Frontal cortex (tissue), 4 donors: ENCODE data around the gene NUPR2. TPM values are rescaled to one million over a fixed set of nuclear protein-coding genes. Genes with fewer than 3 reads are reported as not detected.
"Not testable (repeated sequence)": the region's sequence is repeated elsewhere in the genome, so short reads cannot be mapped to it uniquely, and the experiment has no call there.

Experiments used
- DNase-seq, 2 donors: peaks; one replicate each; pipeline ENCODE4 v3.0.0; 2012; ENCODE audit warnings: low spot score in 2 of 2
- FAIRE-seq: peaks from 2 replicates; lab custom pipeline; 2012; peaks lifted over from hg19 to GRCh38; lab: Jason Lieb, UNC
- total RNA-seq: library from RNA; depleted of rRNA; stranded (reverse); fragments of >200 nt; gene quantifications from one replicate; pipeline ENCODE4 v1.2.3, GENCODE V29; 2014
- donor health status: control.
- donor health status: control.
- donor health status: control.

The NUPR2 gene
- total RNA-seq, 1 donor from 2014 or later: not detected

GRCh38 chr7:56091591-56091990 is 24.6 kb downstream of the NUPR2 start:
- DNase-seq: no peak
- FAIRE-seq: no peak

GRCh38 chr7:56087445-56087844 is 28.8 kb downstream of the NUPR2 start:
- DNase-seq: no peak
- FAIRE-seq: no peak

GRCh38 chr7:56086761-56087160 is 29.5 kb downstream of the NUPR2 start:
- FAIRE-seq: no peak
- DNase-seq: no peak

- FAIRE-seq (no peak), DNase-seq (no peak)
These were observed 32.9 kb downstream of the NUPR2 start for GRCh38 chr7:56083150-56083785.

- no peak for FAIRE-seq
- no peak for DNase-seq
These were observed 34.4 kb downstream of the NUPR2 start for GRCh38 chr7:56081626-56082340.

- DNase-seq, FAIRE-seq: not testable (repeated sequence)
These were observed 35.3 kb downstream of the NUPR2 start for GRCh38 chr7:56080726-56081435.

- DNase-seq (peak; percentile 47 to 67), FAIRE-seq (no peak)
These were observed 36.6 kb downstream of the NUPR2 start for GRCh38 chr7:56079450-56080185.

GRCh38 chr7:56078196-56078595 is 38.0 kb downstream of the NUPR2 start:
- no peak for DNase-seq
- no peak for FAIRE-seq

GRCh38 chr7:56077681-56078080 is 38.5 kb downstream of the NUPR2 start:
- DNase-seq (no peak), FAIRE-seq (no peak)

GRCh38 chr7:56074371-56074791 is 41.8 kb downstream of the NUPR2 start:
- FAIRE-seq (no peak), DNase-seq (peak; percentile 43 to 62)

GRCh38 chr7:56066376-56066775 is 49.8 kb downstream of the NUPR2 start:
- DNase-seq, FAIRE-seq: not testable (repeated sequence)

Other genes with a start within 250 kb of the NUPR2 start
- gene ZNF713, start 229.0 kb downstream of the NUPR2 start, total RNA-seq: 50.1 TPM
- 33.4 TPM for gene MRPS17, start 164.5 kb downstream of the NUPR2 start, total RNA-seq
- gene NIPSNAP2, start 151.8 kb downstream of the NUPR2 start, total RNA-seq: 36.3 TPM
- gene PSPH, start 65.0 kb downstream of the NUPR2 start, total RNA-seq: 28.9 TPM
- gene CCT6A, start 64.7 kb downstream of the NUPR2 start, total RNA-seq: 238 TPM
- 91.3 TPM for gene SUMF2, start 52.1 kb downstream of the NUPR2 start, total RNA-seq
- gene PHKG1, start 23.5 kb downstream of the NUPR2 start, total RNA-seq: 3.7 TPM
- gene CHCHD2, start 9.9 kb downstream of the NUPR2 start, total RNA-seq: 196 TPM